A673 (cell line): ENCODE results near the gene MGME1.

ENCODE experiments used
- CTCF ChIP-seq: fragments of 300-800, 200-600 bp; sonication (generic); conservative IDR thresholded peaks from 2 replicates; pipeline ENCODE4 v1.5.1; 2017; ENCODE audit warnings: low read depth, mild to moderate bottlenecking, antibody characterized with exemption, low read length, moderate library complexity, mixed read lengths
- EZH2 ChIP-seq: fragments of 200-600 bp; sonication (generic); IDR thresholded peaks from 2 replicates; pipeline ENCODE4 v1.6.1; 2017; ENCODE audit warnings: borderline replicate concordance, low read depth, mild to moderate bottlenecking, mixed read lengths, antibody characterized with exemption, low read length; ENCODE audit not compliant: poor library complexity, severe bottlenecking

GRCh38 chr20:17925141-17925939 is 43.5 kb upstream of the MGME1 start:
- TF ChIP-seq CTCF (no peak), EZH2 (no peak)
